SK-N-SH treated with all-trans-retinoic acid at 6 μM for 48 hours (cell line): ENCODE results near the gene PLTP.

Experiments used
- ATAC-seq: fragments of 200-7000 bp; cut with Tn5 transposase; 3 replicates; pipeline ENCODE4 v1.9.1; 2020; ENCODE audit warnings: mild to moderate bottlenecking, moderate library complexity
- ARNTL ChIP-seq: fragments of 450-650 bp; formaldehyde crosslinking; IDR thresholded peaks from 2 replicates; pipeline ENCODE4 v1.5.0; 2020; ENCODE audit warnings: low read depth, mild to moderate bottlenecking, moderate library complexity, borderline replicate concordance
- BACH2 ChIP-seq: fragments of 250-450 bp; sonication (Bioruptor Pico); IDR thresholded peaks from 2 replicates; pipeline ENCODE4 v1.9.0; 2021; ENCODE audit warnings: mild to moderate bottlenecking, borderline replicate concordance
- CREB5 ChIP-seq: fragments of 250-450 bp; sonication (Bioruptor Pico); IDR thresholded peaks from 2 replicates; pipeline ENCODE4 v1.5.1; 2020; ENCODE audit warnings: low read depth, mild to moderate bottlenecking, moderate library complexity
- CSRNP3 ChIP-seq: fragments of 250-450 bp; sonication (Bioruptor Pico); IDR thresholded peaks from 2 replicates; pipeline ENCODE4 v1.5.1; 2021; ENCODE audit warnings: mild to moderate bottlenecking, moderate library complexity
- ESRRG ChIP-seq: fragments of 250-450 bp; sonication (Bioruptor Pico); IDR thresholded peaks from 2 replicates; pipeline ENCODE4 v1.6.1; 2021; ENCODE audit warnings: mild to moderate bottlenecking
- GLIS3 ChIP-seq: fragments of 250-450 bp; sonication (Bioruptor Pico); IDR thresholded peaks from 2 replicates; pipeline ENCODE4 v1.5.0; 2020; ENCODE audit warnings: mild to moderate bottlenecking, moderate library complexity
- PATZ1 ChIP-seq: fragments of 250-450 bp; sonication (Bioruptor Pico); IDR thresholded peaks from 2 replicates; pipeline ENCODE4 v1.8.0; 2020; ENCODE audit warnings: mild to moderate bottlenecking, moderate library complexity, borderline replicate concordance
- POU6F1 ChIP-seq: fragments of 250-450 bp; sonication (Bioruptor Pico); IDR thresholded peaks from 2 replicates; pipeline ENCODE4 v1.8.0; 2021; ENCODE audit warnings: low read depth, mild to moderate bottlenecking, moderate library complexity, borderline replicate concordance
- PPARA ChIP-seq: fragments of 250-450 bp; sonication (Bioruptor Pico); IDR thresholded peaks from 2 replicates; pipeline ENCODE4 v1.5.0; 2020; ENCODE audit warnings: mild to moderate bottlenecking, borderline replicate concordance
- TOX ChIP-seq: fragments of 250-450 bp; sonication (Bioruptor Pico); IDR thresholded peaks from 2 replicates; pipeline ENCODE4 v1.8.0; 2021; ENCODE audit warnings: mild to moderate bottlenecking, moderate library complexity, borderline replicate concordance
- TSHZ2 ChIP-seq: fragments of 250-450 bp; sonication (Bioruptor Pico); IDR thresholded peaks from 2 replicates; pipeline ENCODE4 v1.5.0; 2020; ENCODE audit warnings: mild to moderate bottlenecking, moderate library complexity
- ZFP3 ChIP-seq: fragments of 250-450 bp; sonication (Bioruptor Pico); IDR thresholded peaks from 2 replicates; pipeline ENCODE4 v1.5.0; 2020; ENCODE audit warnings: mild to moderate bottlenecking, moderate library complexity
- ZNF565 ChIP-seq: fragments of 450-650 bp; formaldehyde crosslinking; conservative IDR thresholded peaks from 2 replicates; pipeline ENCODE4 v1.5.0; 2020; ENCODE audit warnings: low read depth, mild to moderate bottlenecking, moderate library complexity
- ZNF8 ChIP-seq: fragments of 450-650 bp; formaldehyde crosslinking; IDR thresholded peaks from 2 replicates; pipeline ENCODE4 v1.5.0; 2020; ENCODE audit warnings: mild to moderate bottlenecking, moderate library complexity

PLTP gene

GRCh38 chr20:45890985-45891983 lies 20.7 kb downstream of the PLTP start, which contains the start of the genes CTSA and NEURL2:
Gene CTSA (plus strand): TSS chr20:45891335. CDS start chr20:45891569, 234 bp downstream.
Gene NEURL2 (minus strand): TSS chr20:45891208. CDS start chr20:45890991, 217 bp downstream.
- TF ChIP-seq ZFP3, result 0 out of 2 replicates have a peak, but pooled peaks have one; percentile 8
- no peak for TF ChIP-seq CSRNP3 (CRISPR knock-in tag)
- TF ChIP-seq POU6F1 (CRISPR knock-in tag), result no peak
- no peak for TF ChIP-seq BACH2 (CRISPR knock-in tag)
- TF ChIP-seq ZNF565 (CRISPR knock-in tag), result no peak
- no peak for TF ChIP-seq TOX (CRISPR knock-in tag)
- 0 out of 2 replicates have a peak, but pooled peaks have one; percentile 24 for TF ChIP-seq GLIS3 (CRISPR knock-in tag)
- TF ChIP-seq ESRRG (CRISPR knock-in tag), result no peak
- no peak for TF ChIP-seq CREB5 (CRISPR knock-in tag)
- TF ChIP-seq PATZ1, result peak; percentile 78
- ATAC-seq, result peak; percentile 80

DNA sequence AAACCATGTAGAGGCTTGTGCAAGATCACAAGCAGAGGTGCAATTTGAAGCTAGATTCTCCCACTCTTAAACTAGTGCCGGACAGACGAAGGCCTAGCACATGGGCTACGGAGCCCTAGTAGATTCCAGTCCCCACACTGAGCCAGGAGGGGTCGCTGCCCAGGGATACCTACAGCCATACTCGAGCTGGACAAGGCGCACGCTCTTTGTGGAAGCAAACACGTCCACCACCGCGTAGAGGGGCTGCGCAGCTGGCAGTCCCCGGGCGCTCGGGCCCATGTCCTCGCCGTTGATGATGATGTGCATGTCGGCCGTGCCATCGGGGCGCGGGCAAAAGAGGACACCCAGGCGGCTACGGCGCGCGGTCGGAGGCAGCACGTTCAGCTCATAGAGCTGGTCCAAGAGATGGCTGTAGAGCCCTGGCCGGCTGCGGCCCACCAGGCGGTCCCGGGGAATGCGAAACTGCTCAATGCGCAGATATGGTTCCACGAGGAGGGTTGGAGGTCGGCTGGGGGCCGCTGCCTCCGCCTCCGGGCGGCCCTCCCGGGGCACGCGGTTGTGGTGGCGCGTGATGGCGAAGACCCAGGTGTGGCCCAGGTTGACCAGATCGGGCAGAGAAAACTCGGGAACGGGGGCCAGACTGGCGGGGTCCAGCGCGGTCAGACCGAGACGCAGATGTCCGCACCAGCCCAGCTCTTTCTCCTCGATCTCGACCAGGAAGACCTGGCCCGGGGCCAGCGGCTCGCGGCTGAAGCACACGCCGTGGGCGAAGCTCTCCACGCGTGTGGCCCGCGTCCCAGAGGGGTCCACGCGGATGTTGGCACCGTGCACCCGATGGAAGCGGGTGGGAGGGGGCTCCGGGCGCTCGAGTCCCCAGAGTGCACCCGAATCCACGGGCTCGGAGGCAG lies 21.6 kb downstream of the PLTP start:
- TF ChIP-seq CSRNP3 (CRISPR knock-in tag), result no peak
- TF ChIP-seq PPARA (CRISPR knock-in tag), result no peak
- TF ChIP-seq ESRRG (CRISPR knock-in tag), result no peak
- TF ChIP-seq ARNTL (CRISPR knock-in tag), result no peak
- no peak for TF ChIP-seq TSHZ2 (CRISPR knock-in tag)
- no peak for TF ChIP-seq ZNF8
- TF ChIP-seq, all 23 proteins: peak for 0
- ATAC-seq, result peak; percentile 85
